ENCODE data around the gene AGRN.

Gene AGRN

GRCh38 chr1:1001057-1001783 is 18.7 kb upstream of the AGRN start:
- Histone ChIP-seq H3K4me1 (ENCODE audit: low read depth, poor library complexity, severe bottlenecking) (peaks cover 15% of the 10 kb centered on the region), H3K27me3 (ENCODE audit: insufficient read depth, low read depth) (peaks cover 67% of the 10 kb centered on the region), H3K36me3 (ENCODE audit: insufficient read depth) (no peaks in the 10 kb centered on the region), H3K9ac (no peak overlapping the region), H3K27ac (no peak overlapping the region), H3K79me2 (ENCODE audit: insufficient read depth, low read depth) (no peaks in the 10 kb centered on the region), H4K20me1 (ENCODE audit: insufficient read depth) (no peaks in the 10 kb centered on the region), H3K4me2 (no peak overlapping the region), H3K4me3 (IDR thresholded peaks at IDR 0.05; ENCODE audit: insufficient read depth, low read depth, low read length) (no peak overlapping the region), H2AFZ (ENCODE audit: low read depth) (no peak overlapping the region)
- TF ChIP-seq, protein P1, sequence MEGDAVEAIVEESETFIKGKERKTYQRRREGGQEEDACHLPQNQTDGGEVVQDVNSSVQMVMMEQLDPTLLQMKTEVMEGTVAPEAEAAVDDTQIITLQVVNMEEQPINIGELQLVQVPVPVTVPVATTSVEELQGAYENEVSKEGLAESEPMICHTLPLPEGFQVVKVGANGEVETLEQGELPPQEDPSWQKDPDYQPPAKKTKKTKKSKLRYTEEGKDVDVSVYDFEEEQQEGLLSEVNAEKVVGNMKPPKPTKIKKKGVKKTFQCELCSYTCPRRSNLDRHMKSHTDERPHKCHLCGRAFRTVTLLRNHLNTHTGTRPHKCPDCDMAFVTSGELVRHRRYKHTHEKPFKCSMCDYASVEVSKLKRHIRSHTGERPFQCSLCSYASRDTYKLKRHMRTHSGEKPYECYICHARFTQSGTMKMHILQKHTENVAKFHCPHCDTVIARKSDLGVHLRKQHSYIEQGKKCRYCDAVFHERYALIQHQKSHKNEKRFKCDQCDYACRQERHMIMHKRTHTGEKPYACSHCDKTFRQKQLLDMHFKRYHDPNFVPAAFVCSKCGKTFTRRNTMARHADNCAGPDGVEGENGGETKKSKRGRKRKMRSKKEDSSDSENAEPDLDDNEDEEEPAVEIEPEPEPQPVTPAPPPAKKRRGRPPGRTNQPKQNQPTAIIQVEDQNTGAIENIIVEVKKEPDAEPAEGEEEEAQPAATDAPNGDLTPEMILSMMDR (conservative IDR thresholded peaks at IDR 0.05; ENCODE audit: low read depth, low read length), result no peak

GRCh38 chr1:1003618-1004419 is 16.1 kb upstream of the AGRN start:
- H4K20me1 ChIP-seq (ENCODE audit: insufficient read depth), result no peaks in the 10 kb centered on the region
- peaks cover 77% of the 10 kb centered on the region for H3K27me3 ChIP-seq (ENCODE audit: insufficient read depth, low read depth)
- H3K79me2 ChIP-seq (ENCODE audit: insufficient read depth, low read depth), result no peaks in the 10 kb centered on the region
- H2AFZ ChIP-seq (ENCODE audit: low read depth), result no peak overlapping the region
- no peak overlapping the region; the same call in 1 of the 2 replicates for H3K4me2 ChIP-seq
- H3K9ac ChIP-seq, result no peak overlapping the region
- no peaks in the 10 kb centered on the region for H3K36me3 ChIP-seq (ENCODE audit: insufficient read depth)
- H3K27ac ChIP-seq, result no peak overlapping the region
- TF ChIP-seq, protein P1 (conservative IDR thresholded peaks at IDR 0.05; ENCODE audit: low read depth, low read length), result no peak
- H3K4me3 ChIP-seq (IDR thresholded peaks at IDR 0.05; ENCODE audit: insufficient read depth, low read depth, low read length), result no peak overlapping the region
- peaks cover 18% of the 10 kb centered on the region for H3K4me1 ChIP-seq (ENCODE audit: low read depth, poor library complexity, severe bottlenecking)

DNA sequence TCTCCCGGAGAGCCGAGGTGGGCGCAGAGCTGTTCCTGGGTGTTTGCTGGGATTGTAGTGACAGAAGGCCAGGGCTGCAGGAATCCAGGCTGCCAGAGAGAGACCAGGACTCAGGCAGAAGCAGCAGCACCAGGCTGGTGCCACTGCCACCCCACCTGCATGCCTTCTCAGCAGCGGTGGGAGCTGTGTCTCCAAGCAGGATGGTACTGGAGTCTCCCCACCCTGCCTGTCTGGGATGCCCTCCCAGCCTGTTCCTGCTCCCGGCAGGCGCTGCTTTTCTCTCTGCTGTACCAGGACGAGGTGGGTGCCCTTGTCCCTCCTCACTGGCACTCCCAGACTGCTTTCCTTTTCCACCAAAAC is 15.5 kb upstream of the AGRN start:
- H3K4me3 ChIP-seq (IDR thresholded peaks at IDR 0.05; ENCODE audit: insufficient read depth, low read depth, low read length), result no peak overlapping the region
- H3K79me2 ChIP-seq (ENCODE audit: insufficient read depth, low read depth), result no peaks in the 10 kb centered on the region
- peaks cover 82% of the 10 kb centered on the region for H3K27me3 ChIP-seq (ENCODE audit: insufficient read depth, low read depth)
- no peak overlapping the region for H2AFZ ChIP-seq (ENCODE audit: low read depth)
- H3K36me3 ChIP-seq (ENCODE audit: insufficient read depth), result no peaks in the 10 kb centered on the region
- no peak overlapping the region for H3K27ac ChIP-seq
- H3K4me2 ChIP-seq, result peak overlapping the region; percentile 56; the same call in 1 of the 2 replicates
- H3K9ac ChIP-seq, result no peak overlapping the region
- peaks cover 18% of the 10 kb centered on the region for H3K4me1 ChIP-seq (ENCODE audit: low read depth, poor library complexity, severe bottlenecking)
- TF ChIP-seq, protein P1 (conservative IDR thresholded peaks at IDR 0.05; ENCODE audit: low read depth, low read length), result no peak
- H4K20me1 ChIP-seq (ENCODE audit: insufficient read depth), result no peaks in the 10 kb centered on the region

- TF ChIP-seq, protein P1 (conservative IDR thresholded peaks at IDR 0.05; ENCODE audit: low read depth, low read length), result no peak
- Histone ChIP-seq H3K9ac (no peak overlapping the region), H3K36me3 (ENCODE audit: insufficient read depth) (no peaks in the 10 kb centered on the region), H3K27me3 (ENCODE audit: insufficient read depth, low read depth) (peaks cover 87% of the 10 kb centered on the region), H3K79me2 (ENCODE audit: insufficient read depth, low read depth) (no peaks in the 10 kb centered on the region), H3K4me2 (peak overlapping the region; percentile 56; the same call in 1 of the 2 replicates), H4K20me1 (ENCODE audit: insufficient read depth) (no peaks in the 10 kb centered on the region), H2AFZ (ENCODE audit: low read depth) (peak overlapping the region; percentile 38; the same call in 1 of the 2 replicates), H3K27ac (no peak overlapping the region), H3K4me1 (ENCODE audit: low read depth, poor library complexity, severe bottlenecking) (peaks cover 18% of the 10 kb centered on the region), H3K4me3 (IDR thresholded peaks at IDR 0.05; ENCODE audit: insufficient read depth, low read depth, low read length) (no peak overlapping the region)
Observed at GRCh38 chr1:1004780-1005697, 14.9 kb upstream of the AGRN start.
